GM21447 (cell line): ENCODE measurements around the gene RAN.
"Not testable (repeated sequence)": the region's sequence is repeated elsewhere in the genome, so short reads cannot be mapped to it uniquely, and the experiment has no call there.

Source experiments
- ATAC-seq: cut with Tn5 transposase; IDR thresholded peaks from one replicate; pipeline ENCODE4 v1.9.1; 2021; ENCODE audit not compliant: unreplicated experiment

The RAN gene

DNA sequence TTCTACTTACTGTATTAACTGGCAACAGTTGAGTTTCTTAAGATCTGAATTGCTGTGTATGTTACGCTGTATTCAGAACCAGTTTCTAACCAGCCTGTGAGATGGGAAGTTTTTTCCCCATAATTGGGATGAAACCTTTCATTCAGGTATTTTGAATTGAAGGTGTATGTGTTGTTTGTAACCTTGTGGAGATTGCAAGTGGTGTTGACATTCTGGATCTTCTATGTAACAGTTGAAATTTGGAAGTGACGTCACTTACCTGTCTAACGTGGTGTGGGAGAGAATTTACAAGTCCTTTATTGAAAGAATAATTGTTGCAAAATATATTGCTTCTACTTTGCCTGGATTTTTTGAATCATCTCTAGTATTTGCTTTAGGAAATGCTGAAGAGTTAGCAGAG lies 5.5 kb downstream of the RAN start:
- ATAC-seq: no peak

DNA sequence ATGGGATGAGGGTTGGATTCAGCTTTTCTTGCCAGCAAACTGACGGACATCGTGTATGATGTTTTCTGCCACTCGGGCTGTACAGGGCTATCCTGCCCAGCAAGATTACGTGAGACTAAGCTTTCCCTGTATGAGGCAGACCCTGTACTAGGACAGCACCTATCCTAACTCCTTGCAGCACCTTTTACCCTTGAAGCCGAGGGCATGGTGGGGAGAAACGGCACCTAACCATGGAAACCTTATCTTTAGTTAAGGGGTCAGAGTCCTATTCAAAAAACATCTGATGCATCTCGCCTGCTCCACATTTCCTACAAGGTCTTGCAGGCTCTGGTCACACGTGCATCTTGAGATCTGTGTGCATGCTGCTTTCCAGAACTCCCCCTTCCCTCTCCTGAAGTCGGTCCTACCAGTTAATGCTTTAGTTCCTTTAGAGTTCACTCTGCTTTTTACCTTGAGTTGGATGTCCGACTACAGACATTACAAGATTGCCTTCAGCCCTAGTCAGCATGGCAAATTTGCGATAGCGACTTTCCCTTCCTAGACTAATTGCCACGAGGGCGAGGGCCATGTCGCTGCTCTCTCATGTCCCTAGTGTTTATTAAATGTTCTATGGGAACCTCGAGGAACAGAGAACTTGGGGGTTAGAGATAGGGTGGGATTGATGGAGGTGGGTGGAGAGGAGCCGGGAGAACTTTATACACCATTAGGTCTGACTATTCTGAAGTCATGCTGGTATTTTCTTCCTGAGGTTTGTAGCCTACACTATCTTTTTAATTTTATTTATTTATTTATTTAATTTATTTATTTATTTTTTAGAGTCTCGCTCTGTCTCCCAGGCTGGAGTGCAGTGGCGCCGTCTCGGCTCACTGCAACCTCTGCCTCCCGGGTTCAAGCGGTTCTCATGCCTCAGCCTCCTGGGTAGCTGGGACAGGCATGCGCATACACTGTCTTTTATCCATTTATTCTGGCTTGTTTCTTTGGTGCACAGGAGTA lies 6.6 kb downstream of the RAN start:
- no peak for ATAC-seq

- ATAC-seq: peak; percentile 90
These were observed 7.4 kb downstream of the RAN start for GRCh38 chr12:130879212-130879686.

- no peak for ATAC-seq
These were observed 8.0 kb downstream of the RAN start for GRCh38 chr12:130879781-130880389.

DNA sequence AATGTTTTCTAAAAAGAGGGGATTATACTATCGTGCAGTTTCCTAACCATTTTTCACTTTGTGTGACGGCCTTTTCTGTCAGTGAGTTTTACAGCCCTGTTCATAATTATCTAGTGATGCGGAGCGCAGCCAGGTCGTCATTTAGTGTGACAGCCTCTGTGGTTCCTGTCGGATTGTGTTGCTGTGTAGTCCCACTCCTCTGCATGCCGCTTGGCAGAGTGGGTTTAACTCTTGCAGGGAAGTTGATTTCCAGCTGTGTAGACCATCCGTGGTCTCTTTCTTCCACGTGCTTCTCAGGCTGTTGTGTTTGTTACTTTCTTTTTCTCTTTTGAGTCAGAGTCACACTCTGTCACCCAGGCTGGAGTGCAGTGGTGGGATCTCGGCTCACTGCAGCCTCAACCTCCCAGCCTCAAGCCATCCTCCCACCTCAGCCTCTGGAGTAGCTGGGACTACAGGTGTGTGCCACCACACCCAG lies 8.6 kb downstream of the RAN start:
- ATAC-seq: peak; percentile 53

- ATAC-seq: no peak
These were observed 9.2 kb downstream of the RAN start for GRCh38 chr12:130881046-130881445.

- no peak for ATAC-seq
These were observed 9.7 kb downstream of the RAN start for GRCh38 chr12:130881548-130881947.

GRCh38 chr12:130887190-130887589 lies 15.3 kb downstream of the RAN start:
- not testable (repeated sequence) for ATAC-seq

- no peak for ATAC-seq
These were observed 32.2 kb downstream of the RAN start for GRCh38 chr12:130904064-130904463.

DNA sequence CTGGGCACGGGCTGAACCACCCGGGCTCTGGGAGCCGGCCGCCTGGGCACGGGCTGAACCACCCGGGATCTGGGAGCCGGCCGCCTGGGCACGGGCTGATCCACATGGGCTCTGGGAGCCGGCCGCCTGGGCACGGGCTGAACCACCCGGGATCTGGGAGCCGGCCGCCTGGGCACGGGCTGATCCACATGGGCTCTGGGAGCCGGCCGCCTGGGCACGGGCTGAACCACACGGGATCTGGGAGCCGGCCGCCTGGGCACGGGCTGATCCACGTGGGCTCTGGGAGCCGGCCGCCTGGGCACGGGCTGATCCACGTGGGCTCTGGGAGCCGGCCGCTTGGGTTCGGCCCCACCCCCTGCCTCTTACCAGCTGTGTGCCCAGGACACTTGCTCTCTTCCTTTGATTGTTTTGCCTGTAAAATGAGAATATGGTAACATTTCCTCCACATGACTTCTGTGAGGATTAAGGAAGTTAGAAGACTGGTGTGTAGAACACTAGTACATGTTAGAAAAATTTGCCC lies 33.1 kb downstream of the RAN start:
- not testable (repeated sequence) for ATAC-seq

GRCh38 chr12:130909111-130909510 lies 37.2 kb downstream of the RAN start:
- ATAC-seq: no peak

- ATAC-seq: no peak
These were observed 39.3 kb downstream of the RAN start for GRCh38 chr12:130911193-130911592.

- ATAC-seq: no peak
These were observed 40.1 kb downstream of the RAN start for GRCh38 chr12:130911933-130912332.

DNA sequence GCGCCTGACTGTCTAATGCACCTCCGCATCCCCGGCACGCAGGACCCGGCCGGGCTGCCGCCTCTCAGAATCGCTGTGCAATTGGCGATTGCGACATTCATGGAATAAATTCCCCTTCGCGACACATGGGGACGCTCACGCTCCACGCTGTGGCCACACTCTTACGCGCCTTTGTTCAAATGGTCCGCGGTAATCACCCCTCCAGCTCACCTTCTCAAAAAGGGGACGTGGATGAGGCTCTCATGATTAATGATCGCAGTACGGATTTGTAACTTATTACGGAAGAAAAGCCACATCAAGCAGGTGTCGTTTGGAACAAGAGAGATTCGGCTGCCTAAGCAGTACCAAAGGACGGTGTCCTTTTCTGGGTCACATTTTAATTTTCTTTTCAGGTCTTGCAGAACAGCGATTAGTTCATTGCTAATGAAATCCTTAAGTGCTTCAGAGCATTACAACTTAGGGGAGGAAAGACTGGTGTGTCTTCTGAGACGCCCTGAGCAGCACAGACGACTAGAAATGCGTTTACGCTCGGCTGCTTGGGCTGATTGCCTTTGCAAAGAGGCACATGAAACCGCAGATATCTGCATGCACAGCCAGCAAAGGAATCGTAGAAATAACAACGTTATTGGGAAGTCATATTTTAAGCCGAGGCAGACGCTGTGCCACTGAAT lies 44.5 kb downstream of the RAN start:
- no peak for ATAC-seq

DNA sequence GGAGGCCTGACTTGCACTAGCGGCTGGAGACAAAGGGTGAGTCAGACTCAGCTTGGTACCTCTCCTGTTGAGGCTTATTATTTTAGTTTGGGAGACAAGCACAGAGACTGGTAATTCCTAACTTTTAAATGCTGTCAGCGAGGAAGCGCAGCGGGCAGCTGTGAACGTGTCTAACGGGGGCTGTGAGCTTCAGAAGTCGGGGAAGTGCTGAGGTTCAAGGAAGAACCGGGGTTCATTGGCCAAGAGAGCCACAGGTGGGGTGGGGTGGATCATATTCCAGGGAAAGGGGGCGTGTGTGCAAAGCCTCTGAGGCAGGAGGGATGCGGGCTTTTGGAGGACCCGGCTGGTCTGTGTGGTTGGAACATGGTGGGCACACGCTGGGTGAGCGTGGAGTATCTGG lies 45.7 kb downstream of the RAN start:
- no peak for ATAC-seq

- ATAC-seq: no peak
These were observed 47.2 kb downstream of the RAN start for GRCh38 chr12:130919086-130919485.

- no peak for ATAC-seq
These were observed 48.3 kb downstream of the RAN start for GRCh38 chr12:130920119-130920703.

DNA sequence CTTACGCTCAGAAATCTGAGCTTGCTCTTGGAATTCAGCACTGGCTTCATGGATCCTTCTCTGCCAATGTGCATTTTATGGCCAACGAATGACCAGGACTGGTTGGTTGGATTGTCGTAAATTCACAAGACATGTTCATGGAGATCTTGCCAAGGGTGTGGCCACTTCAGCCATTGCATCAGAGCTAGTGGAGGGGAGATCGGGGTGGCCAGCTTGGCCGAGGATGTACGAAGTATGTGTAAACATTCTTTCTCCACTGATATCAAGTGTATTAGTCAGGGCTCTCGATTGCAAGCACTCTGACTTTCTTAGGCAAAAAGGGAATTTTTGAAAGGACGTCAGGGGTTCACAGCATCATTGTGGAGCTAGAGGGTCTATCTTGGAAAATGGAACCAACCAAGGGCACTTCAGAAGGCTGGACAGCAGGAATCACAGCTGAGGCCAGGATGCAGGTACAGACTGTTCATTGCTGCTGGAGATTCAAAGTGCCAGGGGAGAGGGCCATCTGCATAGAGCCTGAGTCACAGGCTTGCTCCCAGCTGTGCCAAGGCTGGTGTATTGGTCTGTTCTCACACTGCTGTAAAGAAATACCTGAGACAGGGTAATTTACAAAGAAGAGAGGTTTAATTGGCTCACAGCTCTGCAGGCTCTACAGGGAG lies 49.0 kb downstream of the RAN start:
- ATAC-seq: no peak

- ATAC-seq: no peak
These were observed 50.7 kb downstream of the RAN start for GRCh38 chr12:130922511-130922953.

GRCh38 chr12:130924966-130925665 lies 53.2 kb downstream of the RAN start:
- no peak for ATAC-seq
